Mucosa of stomach (tissue), 1 donor: ENCODE measurements around the gene PCDH20.
"Not testable (repeated sequence)": the region's sequence is repeated elsewhere in the genome, so short reads cannot be mapped to it uniquely, and the experiment has no call there.

Experiments
- H3K27me3 ChIP-seq: one replicate; pipeline ENCODE4 v1.7.0; 2013; ENCODE audit warnings: mild to moderate bottlenecking, low read length; ENCODE audit not compliant: control insufficient read depth, insufficient read depth
- H3K36me3 ChIP-seq: one replicate; pipeline ENCODE4 v1.7.0; 2013; ENCODE audit warnings: low read length; ENCODE audit not compliant: control insufficient read depth, insufficient read depth
- H3K4me1 ChIP-seq: one replicate; pipeline ENCODE4 v1.7.0; 2013; ENCODE audit warnings: mild to moderate bottlenecking, low read length; ENCODE audit not compliant: control insufficient read depth, insufficient read depth
- H3K4me3 ChIP-seq: one replicate; pipeline ENCODE4 v1.7.0; 2013; ENCODE audit warnings: low read length
- H3K9ac ChIP-seq: one replicate; pipeline ENCODE4 v1.7.0; 2013; ENCODE audit warnings: mild to moderate bottlenecking, low read length, moderate library complexity
- H3K9me3 ChIP-seq: one replicate; pipeline ENCODE4 v1.7.0; 2013; ENCODE audit warnings: mild to moderate bottlenecking, low read length, moderate library complexity; ENCODE audit not compliant: control insufficient read depth
- donor health status: Pancreatic carcinoma.

PCDH20 gene

DNA sequence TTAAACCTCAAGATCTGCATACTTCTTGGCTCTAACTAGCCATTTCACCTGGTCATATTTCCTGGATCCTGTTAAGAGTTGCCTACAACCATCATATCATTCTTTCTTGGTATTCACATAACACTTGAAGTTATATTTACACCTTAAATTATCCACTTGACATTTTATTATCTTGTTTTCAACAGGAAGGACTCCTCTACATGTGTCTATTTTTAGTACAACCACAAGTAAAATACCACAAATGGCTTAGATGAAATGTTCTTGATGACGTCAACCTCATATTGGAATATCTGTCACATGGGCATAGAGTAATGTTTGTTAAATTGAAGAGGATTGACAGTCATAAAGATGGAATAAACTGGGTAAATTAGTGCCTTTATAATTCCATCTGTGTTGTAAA is 9.4 kb downstream of the PCDH20 start:
- Histone ChIP-seq H3K9me3 (no peaks in the 10 kb centered on the region), H3K4me3 (no peak overlapping the region), H3K27me3 (no peaks in the 10 kb centered on the region), H3K4me1 (no peaks in the 10 kb centered on the region), H3K9ac (no peak overlapping the region), H3K36me3 (no peaks in the 10 kb centered on the region)

DNA sequence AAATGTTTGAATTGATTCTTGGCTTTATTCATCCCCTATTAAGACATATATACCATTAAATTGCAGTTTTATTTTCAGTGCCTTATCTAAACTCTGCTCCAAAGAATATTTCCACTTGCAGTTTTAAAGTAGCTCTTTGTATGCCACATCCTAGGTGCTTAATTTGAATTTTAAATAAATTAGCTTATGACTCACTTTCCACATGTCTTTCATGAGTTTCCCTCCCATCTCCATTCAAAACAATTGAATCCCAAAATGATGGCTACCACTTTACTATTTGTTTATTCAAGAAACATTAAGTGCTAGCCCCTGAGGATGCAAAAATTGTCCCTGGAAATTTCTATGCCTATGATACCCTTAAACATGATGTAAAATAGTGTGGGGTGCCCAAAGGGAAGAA is 19.5 kb downstream of the PCDH20 start:
- Histone ChIP-seq H3K9ac (no peak overlapping the region), H3K9me3 (no peaks in the 10 kb centered on the region), H3K36me3 (no peaks in the 10 kb centered on the region), H3K27me3 (no peaks in the 10 kb centered on the region), H3K4me3 (no peak overlapping the region), H3K4me1 (no peaks in the 10 kb centered on the region)

DNA sequence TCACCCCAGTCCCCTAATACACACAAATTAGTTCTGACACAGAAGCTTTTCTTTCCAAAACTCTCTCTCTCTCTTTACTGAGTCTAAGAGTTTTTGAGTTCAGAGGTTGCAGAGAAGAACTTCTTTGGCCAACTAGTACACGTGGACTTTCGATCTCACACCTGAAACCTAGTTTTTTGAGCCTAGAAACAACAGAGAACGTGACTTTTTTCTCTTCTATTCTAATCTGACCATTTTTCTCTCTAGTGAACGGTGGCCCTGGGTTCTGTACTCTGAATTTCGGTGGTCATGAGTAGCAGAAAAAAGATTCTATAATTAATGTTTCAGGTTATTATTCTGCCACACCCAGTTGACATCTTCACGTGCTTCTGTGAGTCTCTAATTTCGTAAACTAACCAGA is 24.2 kb downstream of the PCDH20 start:
- H3K4me1 ChIP-seq: no peaks in the 10 kb centered on the region
- no peak overlapping the region for H3K4me3 ChIP-seq
- H3K9ac ChIP-seq: no peak overlapping the region
- H3K27me3 ChIP-seq: no peaks in the 10 kb centered on the region
- no peaks in the 10 kb centered on the region for H3K9me3 ChIP-seq
- H3K36me3 ChIP-seq: no peaks in the 10 kb centered on the region

DNA sequence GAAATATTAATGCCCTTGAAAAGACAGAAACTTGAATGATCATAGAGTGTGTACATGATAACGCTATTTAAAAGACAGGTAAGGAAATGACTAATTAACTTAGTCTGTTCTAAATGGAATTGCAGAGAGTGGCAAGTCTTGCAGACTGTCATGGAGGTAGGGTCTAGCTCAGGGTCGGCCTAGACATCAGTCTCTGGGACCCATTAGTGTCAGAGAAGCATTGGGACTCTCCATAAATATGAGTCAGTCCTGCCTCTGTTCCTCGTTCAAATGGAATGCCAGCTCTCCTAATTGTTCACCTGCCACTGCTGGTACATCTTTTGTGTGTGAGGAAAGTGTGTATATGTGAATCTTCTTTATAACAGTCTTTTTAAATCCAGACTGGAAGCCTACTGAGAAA is 28.0 kb downstream of the PCDH20 start:
- no peaks in the 10 kb centered on the region for H3K27me3 ChIP-seq
- no peak overlapping the region for H3K9ac ChIP-seq
- no peaks in the 10 kb centered on the region for H3K4me1 ChIP-seq
- H3K36me3 ChIP-seq: no peaks in the 10 kb centered on the region
- no peaks in the 10 kb centered on the region for H3K9me3 ChIP-seq
- H3K4me3 ChIP-seq: no peak overlapping the region

DNA sequence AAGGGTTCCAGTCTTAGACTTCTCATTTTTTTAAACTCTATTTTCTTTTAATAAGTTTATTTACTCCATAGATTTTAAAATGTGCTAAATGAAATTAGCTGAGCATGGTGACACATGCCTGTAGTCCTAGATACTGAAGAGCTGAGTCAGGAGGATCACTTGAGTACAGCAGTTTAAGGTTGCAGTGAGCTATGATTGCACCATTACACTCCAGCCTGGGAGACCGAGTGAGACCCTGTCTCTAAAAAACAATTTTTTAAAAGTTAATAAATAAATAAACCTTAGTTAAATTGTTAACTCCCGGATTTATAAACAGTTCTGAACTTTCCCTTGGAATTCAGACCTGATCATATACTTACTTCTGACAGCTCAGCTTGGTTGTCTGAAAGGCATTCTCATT is 32.5 kb downstream of the PCDH20 start:
- no peaks in the 10 kb centered on the region for H3K9me3 ChIP-seq
- no peaks in the 10 kb centered on the region for H3K4me1 ChIP-seq
- no peaks in the 10 kb centered on the region for H3K27me3 ChIP-seq
- H3K36me3 ChIP-seq: no peaks in the 10 kb centered on the region
- H3K9ac ChIP-seq: no peak overlapping the region
- no peak overlapping the region for H3K4me3 ChIP-seq

DNA sequence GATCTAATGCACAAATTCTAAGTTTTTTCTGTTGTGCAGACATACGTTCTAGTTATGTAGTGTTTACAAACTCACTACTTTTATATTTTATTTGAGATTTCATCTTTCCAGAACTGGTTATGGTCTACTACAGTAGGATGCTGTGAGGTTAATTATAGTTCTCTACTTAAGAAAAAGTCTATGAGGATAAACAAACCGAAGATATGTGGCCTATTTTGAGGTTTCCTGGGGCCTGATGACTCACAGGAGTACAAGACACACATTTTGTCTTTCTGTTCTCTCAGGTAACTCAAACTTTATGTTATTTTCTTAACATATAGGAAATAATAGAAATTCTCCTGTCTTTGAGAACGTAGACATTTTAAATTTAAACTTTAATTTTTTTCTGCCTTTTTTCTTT is 45.1 kb downstream of the PCDH20 start:
- Histone ChIP-seq H3K4me1 (no peaks in the 10 kb centered on the region), H3K27me3 (no peaks in the 10 kb centered on the region), H3K36me3 (no peaks in the 10 kb centered on the region), H3K4me3 (no peak overlapping the region), H3K9me3 (no peaks in the 10 kb centered on the region), H3K9ac (no peak overlapping the region)

DNA sequence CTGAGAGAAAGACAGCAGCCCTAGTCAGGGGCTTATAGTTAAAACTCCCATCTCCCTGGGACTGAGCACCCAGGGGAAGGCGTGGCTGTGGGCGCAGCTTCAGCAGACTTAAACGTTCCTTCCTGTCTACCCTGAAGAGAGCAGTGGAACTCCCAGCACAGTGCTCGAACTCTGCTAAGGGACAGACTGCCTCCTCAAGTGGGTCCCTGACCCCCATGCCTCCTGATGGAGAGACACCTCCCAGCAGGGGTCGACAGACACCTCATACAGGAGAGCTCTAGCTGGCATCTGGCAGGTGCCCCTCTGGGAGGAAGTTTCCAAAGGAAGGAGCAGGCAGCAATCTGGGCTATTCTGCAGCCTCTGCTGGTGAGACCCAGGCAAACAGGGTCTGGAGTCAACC is 51.0 kb downstream of the PCDH20 start:
- not testable (repeated sequence) for H3K9ac ChIP-seq, H3K9me3 ChIP-seq, H3K36me3 ChIP-seq, H3K27me3 ChIP-seq, H3K4me3 ChIP-seq, H3K4me1 ChIP-seq

DNA sequence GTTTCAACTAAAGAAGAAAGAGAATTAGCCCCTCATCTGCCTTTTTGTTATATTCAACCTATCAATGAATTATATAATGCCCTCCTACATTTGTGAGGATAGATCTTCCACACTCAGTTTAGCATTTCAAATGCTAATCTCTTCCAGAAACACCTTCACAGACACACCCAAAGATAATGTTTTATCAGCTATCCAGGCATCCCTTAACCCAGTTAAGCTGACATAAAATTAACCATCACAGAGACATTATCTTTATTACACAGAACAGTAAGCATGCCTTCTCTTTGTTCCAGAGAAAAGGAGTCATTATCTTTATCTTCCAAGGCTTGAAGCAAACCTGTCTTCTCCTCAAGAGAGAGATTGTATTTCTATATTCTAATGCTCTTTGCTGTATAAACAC is 53.1 kb downstream of the PCDH20 start:
- H3K9ac ChIP-seq: no peak overlapping the region
- no peaks in the 10 kb centered on the region for H3K9me3 ChIP-seq
- H3K27me3 ChIP-seq: no peaks in the 10 kb centered on the region
- H3K4me3 ChIP-seq: no peak overlapping the region
- H3K36me3 ChIP-seq: no peaks in the 10 kb centered on the region
- H3K4me1 ChIP-seq: no peaks in the 10 kb centered on the region
